NCI-H82 treated with DMSO at 0.1 percent for 48 hours (cell line): ENCODE data around the gene PCNX1.
"Not testable (repeated sequence)": the region's sequence is repeated elsewhere in the genome, so short reads cannot be mapped to it uniquely, and the experiment has no call there.

Source experiments
- DNase-seq: peaks from one replicate; lab custom pipeline; 2025; ENCODE audit not compliant: unreplicated experiment; lab: John Stamatoyannopoulos, UW

PCNX1 gene

DNA sequence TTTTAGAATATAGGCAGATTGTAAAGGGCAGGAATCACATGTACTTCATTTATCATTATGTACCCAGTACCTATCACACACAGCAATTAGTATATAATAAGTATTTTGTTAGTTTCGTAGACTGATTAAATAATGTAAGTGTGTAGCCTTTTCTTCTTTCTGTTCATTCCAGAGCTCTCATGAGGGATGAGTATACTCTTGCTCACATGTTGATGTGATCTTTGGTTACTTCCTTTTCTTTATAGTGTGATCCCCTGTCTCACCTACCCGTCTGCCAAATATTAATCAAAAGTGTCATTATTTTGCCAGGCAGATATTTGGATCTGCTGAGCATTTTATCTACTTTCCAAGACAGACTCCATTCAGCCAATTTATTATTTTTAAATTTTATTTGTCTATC, 156.1 kb downstream of the PCNX1 start:
- no peak for DNase-seq

- not testable (repeated sequence) for DNase-seq
These were observed 157.5 kb downstream of the PCNX1 start for GRCh38 chr14:71064747-71065146.

GRCh38 chr14:71070169-71070568, 162.9 kb downstream of the PCNX1 start:
- DNase-seq: no peak

GRCh38 chr14:71071042-71071441, 163.8 kb downstream of the PCNX1 start:
- no peak for DNase-seq

DNA sequence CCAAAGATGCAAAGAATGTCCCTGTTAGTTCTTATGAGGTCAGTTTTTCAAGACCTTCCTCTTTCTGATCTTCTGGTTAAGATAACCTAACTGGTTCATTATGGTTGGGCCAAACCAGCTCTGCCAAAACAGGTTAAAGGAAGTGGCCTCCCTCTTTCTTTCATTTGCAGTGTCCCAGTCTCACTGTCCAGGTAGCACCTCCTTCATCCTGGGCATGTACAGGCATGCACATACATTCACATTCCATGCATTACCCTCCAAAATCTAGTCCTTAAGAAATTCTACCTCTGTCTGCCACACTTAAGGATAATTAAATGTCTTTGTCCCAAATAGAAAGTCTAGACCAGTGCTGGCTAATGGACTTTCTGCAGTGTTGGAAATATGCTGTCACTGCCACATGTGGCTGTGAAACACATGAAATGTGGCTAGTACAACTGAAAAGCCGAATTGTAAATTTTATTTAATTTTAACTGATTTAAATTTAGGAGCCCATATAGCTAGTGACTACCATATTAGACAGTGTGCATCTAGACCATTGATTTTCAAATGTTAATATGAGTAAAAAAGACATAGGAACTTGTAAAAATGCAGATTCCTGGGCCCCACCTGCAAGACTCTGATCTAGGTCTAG, 169.3 kb downstream of the PCNX1 start:
- no peak for DNase-seq

GRCh38 chr14:71078500-71078899, 171.2 kb downstream of the PCNX1 start:
- no peak for DNase-seq

GRCh38 chr14:71086567-71086966, 179.3 kb downstream of the PCNX1 start:
- DNase-seq: no peak

GRCh38 chr14:71089971-71090370, 182.7 kb downstream of the PCNX1 start:
- DNase-seq: no peak

GRCh38 chr14:71094722-71095121, 187.5 kb downstream of the PCNX1 start:
- no peak for DNase-seq

GRCh38 chr14:71096947-71097346, 189.7 kb downstream of the PCNX1 start:
- DNase-seq: no peak

DNA sequence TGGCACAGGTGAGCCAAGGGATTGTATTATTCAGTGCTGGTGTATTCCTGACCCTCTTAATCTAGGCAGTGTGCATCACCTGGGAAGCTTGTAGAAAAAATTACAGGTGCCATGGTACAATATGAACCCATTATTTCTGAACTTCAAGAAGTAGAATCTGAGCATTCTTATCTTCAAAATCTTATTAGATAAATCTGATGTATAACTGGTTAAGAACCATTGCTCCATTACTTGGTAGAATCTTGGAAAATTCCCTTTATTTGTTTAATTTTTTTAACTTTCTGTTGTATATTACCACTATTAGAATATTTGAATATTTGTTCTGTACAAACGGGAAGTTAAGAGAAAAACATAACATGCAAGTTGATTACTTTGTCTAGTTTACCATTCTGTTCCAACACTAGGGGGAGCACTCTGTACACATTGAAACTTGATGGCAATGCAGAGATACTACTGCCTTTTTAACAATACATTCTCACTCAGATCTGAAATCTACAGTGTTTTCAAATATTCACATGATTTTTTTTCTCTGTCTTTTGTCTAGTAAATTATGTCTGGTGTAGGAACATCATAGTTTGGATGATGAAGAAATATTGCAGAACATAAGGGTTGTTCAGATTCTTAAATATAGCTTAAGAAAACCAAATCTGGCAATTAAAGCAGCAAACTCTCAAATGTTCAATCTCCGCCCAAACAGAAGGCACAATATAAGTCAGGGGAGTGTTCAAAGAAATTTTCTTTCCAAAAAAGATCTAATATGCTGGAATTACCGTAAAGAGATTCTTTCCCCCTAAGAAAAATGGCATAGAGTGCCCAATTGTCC, 196.6 kb downstream of the PCNX1 start:
- peak; percentile 32 for DNase-seq

DNA sequence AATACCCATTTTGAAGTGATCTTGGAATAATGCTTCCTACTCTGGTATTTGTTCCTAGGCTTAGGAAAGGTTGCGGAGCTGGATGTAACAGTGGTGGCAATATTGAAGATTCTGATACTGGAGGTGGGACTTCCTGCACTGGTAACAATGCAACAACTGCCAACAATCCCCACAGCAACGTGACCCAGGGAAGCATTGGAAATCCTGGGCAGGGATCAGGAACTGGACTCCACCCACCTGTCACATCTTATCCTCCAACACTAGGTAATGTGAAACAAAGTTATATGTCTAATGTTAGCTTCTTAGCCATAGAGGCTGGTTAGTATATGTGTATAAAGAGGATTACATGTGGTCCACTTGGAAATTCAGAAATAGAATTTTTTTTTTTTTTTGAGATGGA, 197.9 kb downstream of the PCNX1 start:
- DNase-seq: no peak

DNA sequence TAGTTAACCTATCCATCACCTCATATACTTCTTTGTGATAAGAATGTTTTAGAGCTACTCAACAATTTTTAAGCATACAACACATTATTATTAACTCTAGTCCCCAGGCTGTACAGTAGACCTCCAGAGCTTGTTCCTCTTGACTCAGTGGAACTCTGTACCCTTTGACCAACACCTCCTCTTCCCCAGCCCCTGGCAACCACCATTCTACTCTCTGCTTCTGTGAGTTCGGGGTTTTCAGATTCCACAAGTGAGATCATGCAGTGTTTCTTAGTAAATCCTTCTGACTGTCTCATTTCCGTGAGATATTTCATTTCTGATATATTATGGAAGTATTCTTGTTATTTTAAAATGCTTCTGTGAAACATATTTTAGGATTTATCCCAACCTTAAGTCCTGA, 200.7 kb downstream of the PCNX1 start:
- DNase-seq: no peak

DNA sequence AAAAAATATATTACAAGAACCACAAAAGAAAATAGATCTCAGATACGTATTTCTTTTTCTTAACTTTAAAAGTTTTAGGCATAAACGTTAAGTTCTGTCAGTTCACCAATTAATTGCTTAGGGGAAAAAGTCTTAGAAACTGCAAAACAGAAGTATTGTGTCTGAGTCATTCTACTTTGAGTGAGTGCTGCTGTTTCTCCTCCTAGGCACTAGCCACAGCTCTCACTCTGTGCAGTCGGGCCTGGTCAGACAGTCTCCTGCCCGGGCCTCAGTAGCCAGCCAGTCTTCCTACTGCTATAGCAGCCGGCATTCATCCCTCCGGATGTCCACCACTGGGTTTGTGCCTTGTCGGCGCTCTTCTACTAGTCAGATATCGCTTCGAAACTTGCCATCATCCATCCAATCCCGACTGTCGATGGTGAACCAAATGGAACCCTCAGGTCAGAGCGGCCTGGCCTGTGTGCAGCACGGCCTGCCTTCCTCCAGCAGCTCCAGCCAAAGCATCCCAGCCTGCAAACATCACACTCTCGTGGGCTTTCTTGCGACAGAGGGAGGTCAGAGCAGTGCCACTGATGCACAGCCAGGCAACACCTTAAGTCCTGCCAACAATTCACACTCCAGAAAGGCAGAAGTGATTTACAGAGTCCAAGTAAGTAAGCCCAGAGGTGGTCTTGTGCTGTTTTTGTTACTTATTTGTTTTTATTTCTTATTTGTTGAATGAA, 201.3 kb downstream of the PCNX1 start:
- no peak for DNase-seq

GRCh38 chr14:71113376-71113775, 206.1 kb downstream of the PCNX1 start:
- no peak for DNase-seq

DNA sequence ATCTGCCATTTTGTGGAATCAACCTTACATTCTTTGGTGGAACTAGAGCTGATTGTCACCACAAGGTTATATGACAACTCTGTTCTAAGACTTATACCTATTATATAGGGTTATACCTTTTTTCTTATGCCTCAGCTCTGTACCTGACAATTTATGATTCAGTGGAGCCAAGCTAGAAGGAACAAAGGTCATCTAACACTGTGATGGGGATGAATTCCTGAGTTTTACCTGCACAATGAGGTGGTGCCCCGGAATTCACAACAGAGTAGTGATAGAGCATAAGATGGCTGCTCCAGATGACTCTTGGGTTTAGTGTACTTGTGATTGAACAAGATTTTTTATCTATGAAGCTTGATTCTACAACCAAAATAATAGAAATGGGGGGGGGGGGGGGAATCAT, 207.3 kb downstream of the PCNX1 start:
- DNase-seq: no peak

DNA sequence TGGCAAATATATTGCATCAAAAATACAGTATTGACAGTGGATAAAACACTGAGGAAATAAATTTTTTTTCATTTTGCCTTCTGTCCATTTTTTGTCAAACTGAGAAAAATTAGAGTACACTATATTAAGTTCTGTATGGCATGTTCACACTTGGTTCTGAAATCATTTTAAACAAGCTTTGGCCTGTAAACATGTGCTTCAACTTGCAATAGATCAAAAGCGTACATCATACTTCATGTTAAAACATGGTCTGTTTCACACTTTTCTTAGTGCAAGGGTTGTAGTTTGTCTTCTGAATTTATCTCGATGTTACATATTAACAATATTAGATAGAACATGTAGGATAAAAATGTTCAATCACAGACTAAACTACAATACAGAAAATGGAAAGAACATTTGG, 208.0 kb downstream of the PCNX1 start:
- DNase-seq: no peak

GRCh38 chr14:71115821-71116567, 208.7 kb downstream of the PCNX1 start:
- DNase-seq: no peak

DNA sequence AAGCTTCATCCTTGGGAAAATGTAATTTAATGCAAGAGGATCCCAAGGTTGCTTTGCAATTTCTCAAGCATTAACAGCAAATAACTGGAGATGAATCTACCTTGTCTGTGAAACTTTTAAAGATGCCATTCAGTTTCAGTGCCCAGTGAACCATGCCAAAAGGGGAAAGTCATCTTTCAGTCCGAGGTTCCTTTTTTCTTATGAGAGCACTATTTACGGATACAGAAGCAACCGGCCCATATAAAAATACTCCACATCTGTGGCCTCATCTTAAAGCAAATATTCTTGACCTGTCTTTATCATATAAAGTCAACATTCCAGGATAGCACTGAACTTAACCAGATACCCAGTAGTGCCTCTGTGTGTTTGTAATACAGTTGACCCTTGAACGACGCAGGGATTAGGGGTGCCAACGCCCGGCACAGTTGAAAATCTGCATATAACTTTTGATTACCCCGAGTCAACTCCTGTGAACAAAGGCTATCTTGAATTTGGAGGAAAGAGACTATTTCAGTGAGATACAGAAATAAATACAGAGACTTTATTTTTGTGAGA, 209.4 kb downstream of the PCNX1 start:
- no peak for DNase-seq

- DNase-seq: no peak
These were observed 210.8 kb downstream of the PCNX1 start for GRCh38 chr14:71117839-71118743.
